A549 (cell line): Measurements from ENCODE around the gene CS. TPM values are rescaled to one million over a fixed set of nuclear protein-coding genes. Genes with fewer than 3 reads are reported as not detected.

ENCODE experiments used
- ATAC-seq, 2 experiments: fragments of 200-7000 bp in 1 of 2; fragments of >200 bp in 1 of 2; cut with Nextera tagmentation in 1 of 2; cut with Tn5 transposase in 1 of 2; 3 replicates each; pipeline versions ENCODE4 v1.8.0 to v1.9.1; 2018 to 2020; ENCODE audit warnings: mild to moderate bottlenecking in 1 of 2, moderate library complexity in 1 of 2
- CTCF ChIA-PET: fragments of 300-600 bp; sonication (Branson Sonifier 250); formaldehyde crosslinking; extraction: SDS; loops from one replicate; lab custom pipeline; 2021; ENCODE audit warnings: antibody characterized with exemption, inconsistent platforms; lab: Yijun Ruan, JAX
- POLR2A ChIA-PET: fragments of 350-600 bp; formaldehyde crosslinking; extraction: SDS; loops from one replicate; lab custom pipeline; 2021; ENCODE audit warnings: antibody characterized with exemption, inconsistent platforms; lab: Yijun Ruan, JAX
- DNase-seq, 2 experiments: peaks; one replicate each; pipeline versions ENCODE4 v3.0.0 to v3.0.0-alpha.2; 2011 to 2016; ENCODE audit warnings: low read depth in 1 of 2, low spot score in 1 of 2
- FAIRE-seq: peaks from 2 replicates; lab custom pipeline; 2011; peaks lifted over from hg19 to GRCh38; lab: Jason Lieb, UNC
- H3K27ac ChIP-seq, 2 experiments: fragments of >200 bp; sonication (Bioruptor Twin); formaldehyde crosslinking; 3 replicates each; pipeline ENCODE4 v1.5.1; 2016 to 2017
- H3K4me1 ChIP-seq: fragments of >200 bp; sonication (Bioruptor Twin); formaldehyde crosslinking; 3 replicates; pipeline ENCODE4 v1.6.1; 2016
- H3K4me2 ChIP-seq: fragments of >200 bp; sonication (Bioruptor Twin); formaldehyde crosslinking; 3 replicates; pipeline ENCODE4 v1.6.1; 2016
- H3K4me3 ChIP-seq: fragments of >200 bp; sonication (Bioruptor Twin); formaldehyde crosslinking; 3 replicates; pipeline ENCODE4 v1.5.1; 2016
- H3K9me3 ChIP-seq: fragments of >200 bp; sonication (Bioruptor Twin); formaldehyde crosslinking; 3 replicates; pipeline ENCODE4 v1.6.1; 2016
- CBX8 ChIP-seq: fragments of 200-600 bp; sonication (generic); IDR thresholded peaks from 2 replicates; pipeline ENCODE4 v1.6.1; 2016
- CEBPB ChIP-seq, 2 experiments: fragments of >200 bp in 1 of 2; sonication (Bioruptor Twin) in 1 of 2; formaldehyde crosslinking in 1 of 2; IDR thresholded peaks; 2 replicates each; pipeline ENCODE4 v1.6.1; 2012 to 2016
- EHF ChIP-seq: fragments of 250-450 bp; sonication (Bioruptor Pico); IDR thresholded peaks from 2 replicates; pipeline ENCODE4 v1.5.0; 2020; ENCODE audit warnings: mild to moderate bottlenecking
- EHMT2 ChIP-seq: fragments of 200-600 bp; sonication (generic); IDR thresholded peaks from 2 replicates; pipeline ENCODE4 v1.6.1; 2016; ENCODE audit warnings: antibody characterized with exemption, low read depth, mild to moderate bottlenecking, moderate library complexity
- FOSB ChIP-seq: fragments of 250-450 bp; sonication (Bioruptor Pico); IDR thresholded peaks from 2 replicates; pipeline ENCODE4 v1.5.0; 2020; ENCODE audit warnings: mild to moderate bottlenecking, moderate library complexity
- FOSL2 ChIP-seq, 2 experiments: fragments of 450-650 bp in 1 of 2; fragments of >200 bp in 1 of 2; sonication (Bioruptor Twin) in 1 of 2; formaldehyde crosslinking; IDR thresholded peaks; 2 replicates each; pipeline versions ENCODE4 v1.5.0 to v1.6.1; 2016 to 2020; ENCODE audit warnings: mild to moderate bottlenecking in 1 of 2, moderate library complexity in 1 of 2
- HDAC2 ChIP-seq: fragments of 200-600 bp; sonication (generic); IDR thresholded peaks from 2 replicates; pipeline ENCODE4 v1.6.1; 2016
- HOXA7 ChIP-seq: fragments of 250-450 bp; sonication (Bioruptor Pico); IDR thresholded peaks from 2 replicates; pipeline ENCODE4 v1.5.0; 2020; ENCODE audit warnings: mild to moderate bottlenecking, moderate library complexity
- JUN ChIP-seq, 2 experiments: fragments of >200 bp; sonication (Bioruptor Twin); formaldehyde crosslinking; IDR thresholded peaks; 2 replicates in 1 of 2; 3 replicates in 1 of 2; pipeline ENCODE4 v1.6.1; 2016 to 2017
- JUNB ChIP-seq: fragments of >200 bp; sonication (Bioruptor Twin); formaldehyde crosslinking; IDR thresholded peaks from 2 replicates; pipeline ENCODE4 v1.6.1; 2016
- MAFK ChIP-seq: fragments of 450-650 bp; IDR thresholded peaks from 2 replicates; pipeline ENCODE4 v1.6.1; 2014; ENCODE audit not compliant: partially characterized antibody
- POLR2A ChIP-seq: IDR thresholded peaks from 2 replicates; pipeline ENCODE4 v1.6.1; 2012; ENCODE audit warnings: mild to moderate bottlenecking, low read length
- RARB ChIP-seq: fragments of 250-450 bp; sonication (Bioruptor Pico); IDR thresholded peaks from 2 replicates; pipeline ENCODE4 v1.8.0; 2021; ENCODE audit warnings: mild to moderate bottlenecking, moderate library complexity
- RFX5 ChIP-seq: fragments of 450-650 bp; IDR thresholded peaks from 2 replicates; pipeline ENCODE4 v1.7.1; 2014; ENCODE audit warnings: antibody characterized with exemption, mild to moderate bottlenecking, moderate library complexity
- RNF2 ChIP-seq: fragments of 200-600 bp; sonication (generic); IDR thresholded peaks from 2 replicates; pipeline ENCODE4 v1.6.1; 2016; ENCODE audit warnings: low read depth, mild to moderate bottlenecking, antibody characterized with exemption, moderate library complexity, borderline replicate concordance
- TP53 ChIP-seq: fragments of 250-450 bp; sonication (Bioruptor Pico); IDR thresholded peaks from 2 replicates; pipeline ENCODE4 v1.5.0; 2021; ENCODE audit warnings: mild to moderate bottlenecking, moderate library complexity
- ZC3H11A ChIP-seq: fragments of 450-650 bp; IDR thresholded peaks from 2 replicates; pipeline ENCODE4 v1.6.1; 2014; ENCODE audit warnings: antibody characterized with exemption, mild to moderate bottlenecking
- ZFP36 ChIP-seq: fragments of 450-650 bp; IDR thresholded peaks from 2 replicates; pipeline ENCODE4 v1.6.1; 2014; ENCODE audit warnings: borderline replicate concordance; ENCODE audit not compliant: partially characterized antibody
- WGBS: methylation state at CpG from one replicate; pipeline ENCODE4 v1.1.6; 2017; ENCODE audit errors: missing lambda C conversion rate; 5-methylcytosine and 5-hydroxymethylcytosine counted together
- polyA plus RNA-seq, 4 experiments: library from polyadenylated mRNA; depleted of rRNA in 3 of 4; stranded (reverse); fragments of >200 nt; fragmentation: RNase III in 1 of 4; extraction: RNeasy Plus Mini Kit Qiagen cat#74134 plus additional on column Dnase treatment in 1 of 4; gene quantifications; 2 replicates in 3 of 4; 3 replicates in 1 of 4; pipeline ENCODE4 v1.2.3, GENCODE V29; 2011 to 2017
- TF ChIP-seq, protein P1 (sequence below): fragments of 250-450 bp; sonication (Bioruptor Pico); IDR thresholded peaks from 2 replicates; pipeline ENCODE4 v1.5.0; 2021; ENCODE audit warnings: mild to moderate bottlenecking, moderate library complexity, borderline replicate concordance
- TF ChIP-seq, protein P2 (sequence below): IDR thresholded peaks from 2 replicates; pipeline ENCODE4 v1.6.1; 2012
- TF ChIP-seq, protein P3 (sequence below): fragments of >200 bp; sonication (Bioruptor Twin); formaldehyde crosslinking; IDR thresholded peaks from 3 replicates; pipeline ENCODE4 v1.6.1; 2016
- TF ChIP-seq, protein P4 (sequence below): fragments of 200-600 bp; sonication (generic); IDR thresholded peaks from 2 replicates; pipeline ENCODE4 v1.6.1; 2016; ENCODE audit warnings: antibody characterized with exemption, mild to moderate bottlenecking, moderate library complexity
- TF ChIP-seq, protein P5 (sequence below): IDR thresholded peaks from 2 replicates; pipeline ENCODE4 v1.6.1; 2012
- TF ChIP-seq, protein P6 (sequence below): fragments of >200 bp; sonication (Bioruptor Twin); formaldehyde crosslinking; IDR thresholded peaks from 3 replicates; pipeline ENCODE4 v1.5.1; 2016

Gene CS
- polyA plus RNA-seq, 2 of the 4 experiments (the other 2 are of a cell fraction), result 146 to 223 TPM

DNA sequence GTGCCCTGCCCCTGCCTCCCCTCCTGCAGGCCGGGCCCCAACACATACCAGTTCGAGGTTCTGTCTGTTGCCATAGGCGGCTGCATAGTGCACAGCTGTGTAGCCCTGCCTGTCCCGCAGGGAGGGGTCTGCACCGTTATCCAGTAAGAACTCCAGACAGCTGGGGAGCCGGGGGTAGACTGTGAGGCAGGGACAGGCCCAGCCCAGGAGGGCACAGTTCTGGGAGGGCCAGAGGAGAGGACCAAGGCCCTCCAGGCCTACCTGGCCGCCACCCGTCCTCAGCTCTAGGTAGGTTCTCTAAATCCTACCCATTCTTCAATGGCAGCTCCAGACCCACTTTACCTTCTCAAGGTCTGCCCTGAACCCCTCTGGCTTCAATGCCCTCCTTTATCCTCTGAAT, 51.4 kb downstream of the CS start:
- POLR2A ChIA-PET, result no interaction called here
- H3K4me3 ChIP-seq, result no peak overlapping the region
- no peak for TF ChIP-seq EHF (CRISPR knock-in tag)
- no peak for TF ChIP-seq HDAC2
- TF ChIP-seq JUN (IDR thresholded peaks at IDR 0.05), result no peak
- no peak for TF ChIP-seq CBX8
- no peak for TF ChIP-seq EHMT2
- TF ChIP-seq, protein P1, sequence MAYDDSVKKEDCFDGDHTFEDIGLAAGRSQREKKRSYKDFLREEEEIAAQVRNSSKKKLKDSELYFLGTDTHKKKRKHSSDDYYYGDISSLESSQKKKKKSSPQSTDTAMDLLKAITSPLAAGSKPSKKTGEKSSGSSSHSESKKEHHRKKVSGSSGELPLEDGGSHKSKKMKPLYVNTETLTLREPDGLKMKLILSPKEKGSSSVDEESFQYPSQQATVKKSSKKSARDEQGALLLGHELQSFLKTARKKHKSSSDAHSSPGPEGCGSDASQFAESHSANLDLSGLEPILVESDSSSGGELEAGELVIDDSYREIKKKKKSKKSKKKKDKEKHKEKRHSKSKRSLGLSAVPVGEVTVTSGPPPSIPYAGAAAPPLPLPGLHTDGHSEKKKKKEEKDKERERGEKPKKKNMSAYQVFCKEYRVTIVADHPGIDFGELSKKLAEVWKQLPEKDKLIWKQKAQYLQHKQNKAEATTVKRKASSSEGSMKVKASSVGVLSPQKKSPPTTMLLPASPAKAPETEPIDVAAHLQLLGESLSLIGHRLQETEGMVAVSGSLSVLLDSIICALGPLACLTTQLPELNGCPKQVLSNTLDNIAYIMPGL, result no peak
- no peak for TF ChIP-seq HOXA7 (CRISPR knock-in tag)
- TF ChIP-seq RNF2, result no peak
- TF ChIP-seq, protein P2, sequence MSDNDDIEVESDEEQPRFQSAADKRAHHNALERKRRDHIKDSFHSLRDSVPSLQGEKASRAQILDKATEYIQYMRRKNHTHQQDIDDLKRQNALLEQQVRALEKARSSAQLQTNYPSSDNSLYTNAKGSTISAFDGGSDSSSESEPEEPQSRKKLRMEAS, result no peak
- TF ChIP-seq POLR2A, result no peak
- no peak for TF ChIP-seq RFX5
- TF ChIP-seq FOSL2 (IDR thresholded peaks at IDR 0.05), result no peak
- TF ChIP-seq FOSL2 (CRISPR knock-in tag; IDR thresholded peaks at IDR 0.05), result no peak
- TF ChIP-seq, protein P3, sequence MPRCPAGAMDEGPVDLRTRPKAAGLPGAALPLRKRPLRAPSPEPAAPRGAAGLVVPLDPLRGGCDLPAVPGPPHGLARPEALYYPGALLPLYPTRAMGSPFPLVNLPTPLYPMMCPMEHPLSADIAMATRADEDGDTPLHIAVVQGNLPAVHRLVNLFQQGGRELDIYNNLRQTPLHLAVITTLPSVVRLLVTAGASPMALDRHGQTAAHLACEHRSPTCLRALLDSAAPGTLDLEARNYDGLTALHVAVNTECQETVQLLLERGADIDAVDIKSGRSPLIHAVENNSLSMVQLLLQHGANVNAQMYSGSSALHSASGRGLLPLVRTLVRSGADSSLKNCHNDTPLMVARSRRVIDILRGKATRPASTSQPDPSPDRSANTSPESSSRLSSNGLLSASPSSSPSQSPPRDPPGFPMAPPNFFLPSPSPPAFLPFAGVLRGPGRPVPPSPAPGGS, result no peak
- TF ChIP-seq CEBPB (IDR thresholded peaks at IDR 0.05), result no peak
- no peak for TF ChIP-seq MAFK
- H3K4me2 ChIP-seq, result no peak overlapping the region
- FAIRE-seq (no peak), DNase-seq (no peak), ATAC-seq (no peak)
- WGBS, result over 99% methylated on average over 8 of the region's 8 CpGs
- no peaks in the 10 kb centered on the region for H3K9me3 ChIP-seq
- H3K27ac ChIP-seq, result no peak overlapping the region
- H3K4me1 ChIP-seq, result peaks cover 16% of the 10 kb centered on the region
- CTCF ChIA-PET, result interaction anchor here (0.5 to 14.6 kb wide), 6 partner anchors 11 to 220 kb away, joined by 3 to 146 read pairs (median 5); partner anchors contain the start of genes ANKRD52, COQ10A and SPRYD4

DNA sequence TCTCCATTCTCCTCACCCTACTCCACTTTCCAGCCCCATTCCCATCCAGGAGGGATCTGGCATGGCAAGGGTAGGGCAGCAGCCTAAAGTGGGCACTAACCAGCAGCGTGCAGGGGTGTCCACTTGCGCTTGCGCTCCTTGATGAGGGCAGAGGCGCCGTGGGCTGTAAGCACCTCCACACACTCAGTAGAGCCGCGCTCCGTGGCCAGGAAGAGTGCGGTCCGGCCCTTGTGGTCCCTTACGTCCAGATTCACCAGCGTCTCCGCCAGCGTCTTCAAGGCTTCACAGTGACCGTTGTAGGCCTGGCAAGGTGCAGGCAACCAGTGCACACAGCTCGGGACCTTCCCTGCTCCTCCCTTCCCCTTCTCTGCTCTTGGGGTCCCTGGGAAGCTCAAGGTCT, 52.2 kb downstream of the CS start:
- DNase-seq, result no peak
- no peak for TF ChIP-seq ZC3H11A
- no peak for TF ChIP-seq JUNB
- TF ChIP-seq RARB (CRISPR knock-in tag), result no peak
- no peak for TF ChIP-seq HOXA7 (CRISPR knock-in tag)
- TF ChIP-seq, all 56 proteins: peak for 0
- CTCF ChIA-PET, result interaction anchor here (0.5 to 14.6 kb wide), 8 partner anchors 9 to 113 kb away, joined by 3 to 146 read pairs (median 6); partner anchors contain the start of genes ANKRD52, COQ10A and SMARCC2
- POLR2A ChIA-PET, result interaction anchor here (0.7 kb wide), 1 partner anchor 85 kb away, joined by 4 read pairs; no protein-coding TSS in a partner anchor
- WGBS, result 95% methylated on average over 16 of the region's 16 CpGs
- Histone ChIP-seq H3K4me1 (peaks cover 19% of the 10 kb centered on the region), H3K4me2 (no peak overlapping the region), H3K9me3 (no peaks in the 10 kb centered on the region), H3K27ac (no peak overlapping the region), H3K4me3 (no peak overlapping the region)
- no peak for FAIRE-seq
- no peak; a peak in 1 of 6 replicates for ATAC-seq

DNA sequence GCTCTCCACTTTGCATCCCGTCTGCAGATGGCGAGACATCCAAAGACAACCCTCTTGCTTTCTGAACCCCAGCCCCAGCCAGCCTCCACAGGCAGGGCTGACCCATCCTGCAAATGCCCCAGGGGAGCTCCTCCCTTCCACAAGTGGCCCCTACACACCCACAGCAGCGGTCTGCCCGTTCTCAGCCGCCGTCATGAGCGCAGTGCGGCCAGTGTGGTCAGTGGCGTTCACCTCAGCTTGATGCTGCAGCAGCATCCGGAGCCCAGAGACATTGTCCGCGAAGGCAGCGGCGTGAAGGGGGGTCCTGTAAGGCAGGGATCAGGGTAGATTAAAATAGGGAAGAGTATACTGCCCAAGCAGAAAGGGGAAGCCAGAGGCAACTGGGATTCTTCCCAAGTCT, 55.6 kb downstream of the CS start:
- WGBS, result 96% methylated on average over 14 of the region's 14 CpGs
- ATAC-seq (no peak), FAIRE-seq (no peak), DNase-seq (no peak)
- no peaks in the 10 kb centered on the region for H3K9me3 ChIP-seq
- no peak overlapping the region for H3K4me2 ChIP-seq
- H3K27ac ChIP-seq, result no peak overlapping the region
- H3K4me3 ChIP-seq, result no peak overlapping the region
- CTCF ChIA-PET, result interaction anchor here (0.6 to 8.4 kb wide), 6 partner anchors 8 to 26 kb away, joined by 3 to 101 read pairs (median 3); partner anchors contain the start of gene ANKRD52
- H3K4me1 ChIP-seq, result peaks cover 19% of the 10 kb centered on the region
- POLR2A ChIA-PET, result no interaction called here
- no peak for TF ChIP-seq FOSB (CRISPR knock-in tag)
- TF ChIP-seq, protein P3, result no peak
- TF ChIP-seq, protein P4, sequence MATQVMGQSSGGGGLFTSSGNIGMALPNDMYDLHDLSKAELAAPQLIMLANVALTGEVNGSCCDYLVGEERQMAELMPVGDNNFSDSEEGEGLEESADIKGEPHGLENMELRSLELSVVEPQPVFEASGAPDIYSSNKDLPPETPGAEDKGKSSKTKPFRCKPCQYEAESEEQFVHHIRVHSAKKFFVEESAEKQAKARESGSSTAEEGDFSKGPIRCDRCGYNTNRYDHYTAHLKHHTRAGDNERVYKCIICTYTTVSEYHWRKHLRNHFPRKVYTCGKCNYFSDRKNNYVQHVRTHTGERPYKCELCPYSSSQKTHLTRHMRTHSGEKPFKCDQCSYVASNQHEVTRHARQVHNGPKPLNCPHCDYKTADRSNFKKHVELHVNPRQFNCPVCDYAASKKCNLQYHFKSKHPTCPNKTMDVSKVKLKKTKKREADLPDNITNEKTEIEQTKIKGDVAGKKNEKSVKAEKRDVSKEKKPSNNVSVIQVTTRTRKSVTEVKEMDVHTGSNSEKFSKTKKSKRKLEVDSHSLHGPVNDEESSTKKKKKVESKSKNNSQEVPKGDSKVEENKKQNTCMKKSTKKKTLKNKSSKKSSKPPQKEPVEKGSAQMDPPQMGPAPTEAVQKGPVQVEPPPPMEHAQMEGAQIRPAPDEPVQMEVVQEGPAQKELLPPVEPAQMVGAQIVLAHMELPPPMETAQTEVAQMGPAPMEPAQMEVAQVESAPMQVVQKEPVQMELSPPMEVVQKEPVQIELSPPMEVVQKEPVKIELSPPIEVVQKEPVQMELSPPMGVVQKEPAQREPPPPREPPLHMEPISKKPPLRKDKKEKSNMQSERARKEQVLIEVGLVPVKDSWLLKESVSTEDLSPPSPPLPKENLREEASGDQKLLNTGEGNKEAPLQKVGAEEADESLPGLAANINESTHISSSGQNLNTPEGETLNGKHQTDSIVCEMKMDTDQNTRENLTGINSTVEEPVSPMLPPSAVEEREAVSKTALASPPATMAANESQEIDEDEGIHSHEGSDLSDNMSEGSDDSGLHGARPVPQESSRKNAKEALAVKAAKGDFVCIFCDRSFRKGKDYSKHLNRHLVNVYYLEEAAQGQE, result no peak
- TF ChIP-seq TP53 (CRISPR knock-in tag), result no peak
- TF ChIP-seq, protein P5, sequence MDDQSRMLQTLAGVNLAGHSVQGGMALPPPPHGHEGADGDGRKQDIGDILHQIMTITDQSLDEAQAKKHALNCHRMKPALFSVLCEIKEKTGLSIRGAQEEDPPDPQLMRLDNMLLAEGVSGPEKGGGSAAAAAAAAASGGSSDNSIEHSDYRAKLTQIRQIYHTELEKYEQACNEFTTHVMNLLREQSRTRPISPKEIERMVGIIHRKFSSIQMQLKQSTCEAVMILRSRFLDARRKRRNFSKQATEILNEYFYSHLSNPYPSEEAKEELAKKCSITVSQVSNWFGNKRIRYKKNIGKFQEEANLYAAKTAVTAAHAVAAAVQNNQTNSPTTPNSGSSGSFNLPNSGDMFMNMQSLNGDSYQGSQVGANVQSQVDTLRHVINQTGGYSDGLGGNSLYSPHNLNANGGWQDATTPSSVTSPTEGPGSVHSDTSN, result no peak
- TF ChIP-seq ZFP36, result no peak
- TF ChIP-seq, protein P6, sequence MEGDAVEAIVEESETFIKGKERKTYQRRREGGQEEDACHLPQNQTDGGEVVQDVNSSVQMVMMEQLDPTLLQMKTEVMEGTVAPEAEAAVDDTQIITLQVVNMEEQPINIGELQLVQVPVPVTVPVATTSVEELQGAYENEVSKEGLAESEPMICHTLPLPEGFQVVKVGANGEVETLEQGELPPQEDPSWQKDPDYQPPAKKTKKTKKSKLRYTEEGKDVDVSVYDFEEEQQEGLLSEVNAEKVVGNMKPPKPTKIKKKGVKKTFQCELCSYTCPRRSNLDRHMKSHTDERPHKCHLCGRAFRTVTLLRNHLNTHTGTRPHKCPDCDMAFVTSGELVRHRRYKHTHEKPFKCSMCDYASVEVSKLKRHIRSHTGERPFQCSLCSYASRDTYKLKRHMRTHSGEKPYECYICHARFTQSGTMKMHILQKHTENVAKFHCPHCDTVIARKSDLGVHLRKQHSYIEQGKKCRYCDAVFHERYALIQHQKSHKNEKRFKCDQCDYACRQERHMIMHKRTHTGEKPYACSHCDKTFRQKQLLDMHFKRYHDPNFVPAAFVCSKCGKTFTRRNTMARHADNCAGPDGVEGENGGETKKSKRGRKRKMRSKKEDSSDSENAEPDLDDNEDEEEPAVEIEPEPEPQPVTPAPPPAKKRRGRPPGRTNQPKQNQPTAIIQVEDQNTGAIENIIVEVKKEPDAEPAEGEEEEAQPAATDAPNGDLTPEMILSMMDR, result no peak
